Neural crest cell (in vitro differentiated cells): ENCODE results near the gene MICAL3. TPM values are rescaled to one million over a fixed set of nuclear protein-coding genes. Genes with fewer than 3 reads are reported as not detected.
A peak's percentile ranks its signal among the peaks of the same experiment; 100 is the strongest.

ENCODE experiments used
- DNase-seq: peaks from one replicate; pipeline ENCODE4 v3.0.0; 2021; ENCODE audit warnings: low read depth, mixed read lengths, low spot score
- H3K27ac Mint-ChIP-seq: one replicate; pipeline ENCODE4 v1.8.0; 2021; ENCODE audit warnings: mild to moderate bottlenecking, mixed read lengths; ENCODE audit not compliant: unreplicated experiment
- H3K27me3 Mint-ChIP-seq: 2 replicates; pipeline ENCODE4 v1.8.0; 2021; ENCODE audit warnings: low read depth, mild to moderate bottlenecking, mixed read lengths
- H3K36me3 Mint-ChIP-seq: 2 replicates; pipeline ENCODE4 v1.8.0; 2021; ENCODE audit warnings: low read depth, mild to moderate bottlenecking, mixed read lengths
- H3K4me1 Mint-ChIP-seq: 2 replicates; pipeline ENCODE4 v1.8.0; 2021; ENCODE audit warnings: mixed read lengths
- H3K4me3 Mint-ChIP-seq: one replicate; pipeline ENCODE4 v1.8.0; 2021; ENCODE audit warnings: mild to moderate bottlenecking, mixed read lengths
- H3K9me3 Mint-ChIP-seq: 2 replicates; pipeline ENCODE4 v1.8.0; 2021; ENCODE audit warnings: mixed read lengths
- total RNA-seq: library from RNA; stranded (reverse); gene quantifications from 2 replicates; pipeline ENCODE4 v1.2.1, GENCODE V29; 2021
- TF ChIP-seq, protein P1 (sequence below): fragments of 200-600 bp; sonication (generic); conservative IDR thresholded peaks from 2 replicates; pipeline ENCODE4 v1.5.0; 2021; ENCODE audit warnings: antibody characterized with exemption, mild to moderate bottlenecking

The MICAL3 gene
- total RNA-seq, 1 donor from 2014 or later = 84.5 TPM

DNA sequence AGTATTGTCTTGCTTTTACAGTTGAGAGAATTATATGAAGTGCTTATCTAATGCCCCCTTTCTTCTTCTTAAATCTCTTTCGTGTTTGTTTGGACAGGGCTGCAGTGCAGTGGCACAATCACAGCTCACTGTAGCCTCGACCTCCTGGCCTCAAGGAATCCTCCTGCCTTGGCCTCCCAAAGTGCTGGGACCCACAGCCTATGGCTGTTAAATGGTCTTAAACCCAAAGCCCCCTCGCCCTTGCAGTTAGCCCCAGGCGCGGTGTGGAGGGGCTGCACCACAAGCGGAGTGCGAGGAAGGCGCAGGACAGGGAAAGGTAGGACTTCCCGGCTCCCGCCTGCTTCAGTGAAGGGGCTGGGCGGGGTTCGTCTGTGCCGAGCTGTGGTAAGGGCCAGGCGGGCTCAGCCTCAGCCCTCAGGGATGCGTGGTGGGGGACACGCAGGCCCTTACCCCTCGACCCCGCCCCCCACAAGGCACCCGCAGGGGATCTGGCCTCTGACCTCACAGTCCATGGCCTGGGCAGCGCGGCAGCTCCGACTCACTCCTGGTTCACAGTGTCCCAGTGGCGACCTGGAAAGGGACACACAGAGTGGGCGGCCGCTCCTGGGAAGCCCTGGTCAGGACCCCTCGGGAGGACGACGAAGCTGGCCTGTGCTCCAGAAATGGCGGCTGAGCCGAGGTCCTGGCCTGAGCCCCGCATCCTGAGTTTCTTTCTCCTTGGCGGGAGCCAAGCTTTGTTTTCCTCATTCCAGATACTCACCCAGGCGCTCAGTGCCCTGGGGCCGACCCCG lies 274.6 kb downstream of the MICAL3 start:
- TF ChIP-seq, protein P1, sequence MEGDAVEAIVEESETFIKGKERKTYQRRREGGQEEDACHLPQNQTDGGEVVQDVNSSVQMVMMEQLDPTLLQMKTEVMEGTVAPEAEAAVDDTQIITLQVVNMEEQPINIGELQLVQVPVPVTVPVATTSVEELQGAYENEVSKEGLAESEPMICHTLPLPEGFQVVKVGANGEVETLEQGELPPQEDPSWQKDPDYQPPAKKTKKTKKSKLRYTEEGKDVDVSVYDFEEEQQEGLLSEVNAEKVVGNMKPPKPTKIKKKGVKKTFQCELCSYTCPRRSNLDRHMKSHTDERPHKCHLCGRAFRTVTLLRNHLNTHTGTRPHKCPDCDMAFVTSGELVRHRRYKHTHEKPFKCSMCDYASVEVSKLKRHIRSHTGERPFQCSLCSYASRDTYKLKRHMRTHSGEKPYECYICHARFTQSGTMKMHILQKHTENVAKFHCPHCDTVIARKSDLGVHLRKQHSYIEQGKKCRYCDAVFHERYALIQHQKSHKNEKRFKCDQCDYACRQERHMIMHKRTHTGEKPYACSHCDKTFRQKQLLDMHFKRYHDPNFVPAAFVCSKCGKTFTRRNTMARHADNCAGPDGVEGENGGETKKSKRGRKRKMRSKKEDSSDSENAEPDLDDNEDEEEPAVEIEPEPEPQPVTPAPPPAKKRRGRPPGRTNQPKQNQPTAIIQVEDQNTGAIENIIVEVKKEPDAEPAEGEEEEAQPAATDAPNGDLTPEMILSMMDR = no peak
- Mint-ChIP-seq H3K36me3 (no peaks in the 10 kb centered on the region), H3K4me3 (no peak overlapping the region), H3K27me3 (no peaks in the 10 kb centered on the region), H3K27ac (no peak overlapping the region), H3K9me3 (no peaks in the 10 kb centered on the region), H3K4me1 (no peaks in the 10 kb centered on the region)
- DNase-seq = no peak

DNA sequence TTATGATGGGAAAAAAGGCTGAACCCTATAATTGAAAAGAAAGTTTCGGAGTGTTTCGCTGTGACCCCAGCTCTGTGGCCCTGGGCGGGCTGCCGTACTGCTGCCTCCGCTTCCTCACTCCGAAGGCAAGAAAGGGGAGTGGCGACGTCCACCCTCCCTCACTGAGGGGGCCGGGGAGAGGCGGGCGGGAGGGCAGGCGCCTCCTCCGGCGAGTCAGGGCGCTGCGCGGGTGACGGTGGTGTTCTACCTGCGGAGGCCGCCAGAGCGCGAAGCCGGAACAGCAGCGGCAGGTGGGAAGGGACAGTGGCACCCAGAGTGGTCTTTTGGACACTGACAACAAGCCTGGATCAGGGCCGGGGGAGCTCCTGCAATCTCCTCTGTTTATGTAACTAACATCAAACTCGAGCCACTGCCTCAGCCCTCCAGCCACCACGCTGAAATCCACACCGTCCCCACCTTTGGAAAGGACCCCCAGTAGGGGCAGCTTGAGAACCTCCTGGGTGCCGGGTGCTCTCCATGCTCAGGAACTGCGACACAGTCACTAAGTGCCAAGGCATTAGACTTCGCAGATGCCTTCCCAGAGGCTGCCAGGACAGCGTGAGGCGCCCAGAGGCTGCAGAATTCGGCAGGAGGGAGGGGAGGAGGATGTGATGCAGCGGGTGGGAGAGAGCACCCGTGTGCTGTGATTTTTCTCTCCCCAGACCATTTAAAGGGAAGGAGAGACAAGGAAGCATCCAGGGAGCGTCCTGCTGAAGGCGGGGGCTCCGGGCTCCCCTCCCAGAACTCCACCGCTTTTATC lies 275.6 kb downstream of the MICAL3 start:
- TF ChIP-seq, protein P1 = peak; percentile 44
- H3K4me1 Mint-ChIP-seq = no peaks in the 10 kb centered on the region
- no peaks in the 10 kb centered on the region for H3K36me3 Mint-ChIP-seq
- peak; percentile 8 for DNase-seq
- no peak overlapping the region for H3K27ac Mint-ChIP-seq
- H3K9me3 Mint-ChIP-seq = no peaks in the 10 kb centered on the region
- no peaks in the 10 kb centered on the region for H3K27me3 Mint-ChIP-seq
- no peak overlapping the region for H3K4me3 Mint-ChIP-seq

DNA sequence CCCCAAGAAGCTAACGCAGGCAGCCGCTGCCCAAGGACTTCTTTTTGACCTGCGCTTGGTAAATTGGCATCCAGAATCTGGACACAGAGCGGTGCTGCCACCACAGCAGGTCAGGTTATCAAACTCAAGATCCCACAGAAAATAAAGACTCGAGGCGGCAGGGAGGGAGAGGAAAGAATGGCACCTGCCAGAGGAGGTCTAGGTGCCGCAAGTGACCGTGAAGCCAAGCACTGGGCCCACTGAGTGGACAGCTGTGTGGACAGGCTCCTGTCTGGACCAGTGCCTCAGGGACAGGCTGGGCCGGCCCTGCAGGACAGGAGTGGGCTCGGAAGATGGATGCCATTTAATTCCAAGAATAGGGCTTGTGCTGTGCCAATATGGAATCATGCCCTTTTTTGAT lies 277.4 kb downstream of the MICAL3 start:
- TF ChIP-seq, protein P1 = no peak
- H3K4me1 Mint-ChIP-seq = no peaks in the 10 kb centered on the region
- H3K4me3 Mint-ChIP-seq = no peak overlapping the region
- DNase-seq = no peak
- no peaks in the 10 kb centered on the region for H3K9me3 Mint-ChIP-seq
- no peaks in the 10 kb centered on the region for H3K27me3 Mint-ChIP-seq
- H3K36me3 Mint-ChIP-seq = no peaks in the 10 kb centered on the region
- H3K27ac Mint-ChIP-seq = no peak overlapping the region

DNA sequence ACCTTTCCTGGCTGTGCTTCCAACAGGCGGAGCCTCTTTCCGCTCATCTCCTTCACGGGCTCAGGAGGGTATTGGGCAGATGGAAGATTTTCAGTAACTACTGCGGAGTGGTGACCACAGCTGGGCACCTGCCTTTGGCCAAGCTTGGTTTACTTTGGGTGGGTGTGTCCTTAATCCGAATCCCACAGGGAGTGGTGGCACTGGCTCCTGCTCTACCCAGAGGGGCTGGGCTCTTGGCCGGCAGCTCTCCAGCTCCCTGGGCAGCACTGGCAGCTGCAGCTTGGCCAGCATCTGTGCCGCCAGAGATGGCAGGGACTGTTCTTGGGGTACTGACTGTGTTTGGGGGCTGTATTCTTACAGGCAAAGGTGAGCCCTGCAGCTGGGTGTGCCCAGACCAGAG lies 279.9 kb downstream of the MICAL3 start:
- H3K9me3 Mint-ChIP-seq = no peaks in the 10 kb centered on the region
- TF ChIP-seq, protein P1 = no peak
- no peaks in the 10 kb centered on the region for H3K4me1 Mint-ChIP-seq
- no peak for DNase-seq
- H3K36me3 Mint-ChIP-seq = no peaks in the 10 kb centered on the region
- H3K27ac Mint-ChIP-seq = no peak overlapping the region
- H3K27me3 Mint-ChIP-seq = no peaks in the 10 kb centered on the region
- H3K4me3 Mint-ChIP-seq = no peak overlapping the region

DNA sequence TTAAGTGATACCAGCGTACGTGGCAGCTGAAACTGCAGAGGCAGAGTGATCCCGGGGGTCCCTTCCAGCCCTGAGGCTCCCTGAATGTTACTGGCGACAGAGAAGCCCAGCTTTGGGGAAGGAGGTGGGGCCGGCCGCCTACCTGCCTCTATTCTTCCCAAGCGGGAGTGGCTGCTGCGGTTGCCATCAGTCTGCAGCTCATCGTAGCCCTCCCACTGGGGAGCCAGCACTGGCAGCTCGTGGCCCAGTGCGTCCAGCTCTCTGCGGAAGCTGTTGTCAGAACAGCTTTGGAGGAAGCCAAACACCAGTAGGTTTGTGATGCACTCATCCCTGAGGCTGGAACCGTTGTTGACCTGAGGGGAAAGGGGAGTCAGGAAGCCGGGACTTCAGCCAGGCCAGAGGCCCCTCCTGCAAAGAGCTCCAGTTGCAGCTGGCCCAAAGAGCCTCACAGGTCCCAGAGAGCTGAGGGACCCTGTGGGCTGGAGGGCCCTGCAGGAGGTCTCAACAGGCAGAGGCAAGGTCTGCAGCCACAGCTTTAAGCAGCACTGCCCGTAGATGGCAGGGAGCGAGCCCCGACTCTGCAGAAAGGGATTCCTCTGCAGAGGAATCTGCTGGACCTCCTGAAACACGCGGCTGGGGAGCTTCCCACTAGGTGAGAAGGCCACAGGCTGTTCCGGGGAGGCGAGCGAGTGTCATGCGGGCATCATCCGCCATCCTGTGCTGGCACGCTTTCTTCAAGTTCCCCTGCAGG lies 280.5 kb downstream of the MICAL3 start:
- Mint-ChIP-seq H3K4me3 (no peak overlapping the region), H3K27me3 (no peaks in the 10 kb centered on the region), H3K9me3 (no peaks in the 10 kb centered on the region), H3K36me3 (no peaks in the 10 kb centered on the region), H3K27ac (no peak overlapping the region), H3K4me1 (no peaks in the 10 kb centered on the region)
- DNase-seq = no peak
- TF ChIP-seq, protein P1 = no peak
